ENCODE results near the gene ACR. TPM values are rescaled to one million over a fixed set of nuclear protein-coding genes. Genes with fewer than 3 reads are reported as not detected.

Gene ACR
- total RNA-seq, 1 donor from 2014 or later: not detected

DNA sequence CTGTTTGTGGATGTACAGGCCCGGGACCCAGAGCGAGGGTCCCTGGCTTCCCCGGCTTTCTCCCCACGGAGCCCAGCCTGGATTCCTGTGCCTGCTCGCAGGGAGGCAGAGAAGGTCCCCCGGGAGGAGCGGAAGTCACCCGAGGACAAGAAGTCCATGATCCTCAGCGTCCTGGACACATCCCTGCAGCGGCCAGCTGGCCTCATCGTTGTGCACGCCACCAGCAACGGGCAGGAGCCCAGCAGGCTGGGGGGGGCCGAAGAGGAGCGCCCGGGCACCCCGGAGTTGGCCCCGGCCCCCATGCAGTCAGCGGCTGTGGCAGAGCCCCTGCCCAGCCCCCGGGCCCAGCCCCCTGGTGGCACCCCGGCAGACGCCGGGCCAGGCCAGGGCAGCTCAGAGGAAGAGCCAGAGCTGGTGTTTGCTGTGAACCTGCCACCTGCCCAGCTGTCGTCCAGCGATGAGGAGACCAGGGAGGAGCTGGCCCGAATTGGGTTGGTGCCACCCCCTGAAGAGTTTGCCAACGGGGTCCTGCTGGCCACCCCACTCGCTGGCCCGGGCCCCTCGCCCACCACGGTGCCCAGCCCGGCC, 16.7 kb upstream of the ACR start:
- no peak for DNase-seq (ENCODE audit: low spot score)
- no peak overlapping the region for H3K4me3 ChIP-seq
- peaks cover 20% of the 10 kb centered on the region for H3K27me3 Mint-ChIP-seq (ENCODE audit: insufficient read depth, low read depth)

DNA sequence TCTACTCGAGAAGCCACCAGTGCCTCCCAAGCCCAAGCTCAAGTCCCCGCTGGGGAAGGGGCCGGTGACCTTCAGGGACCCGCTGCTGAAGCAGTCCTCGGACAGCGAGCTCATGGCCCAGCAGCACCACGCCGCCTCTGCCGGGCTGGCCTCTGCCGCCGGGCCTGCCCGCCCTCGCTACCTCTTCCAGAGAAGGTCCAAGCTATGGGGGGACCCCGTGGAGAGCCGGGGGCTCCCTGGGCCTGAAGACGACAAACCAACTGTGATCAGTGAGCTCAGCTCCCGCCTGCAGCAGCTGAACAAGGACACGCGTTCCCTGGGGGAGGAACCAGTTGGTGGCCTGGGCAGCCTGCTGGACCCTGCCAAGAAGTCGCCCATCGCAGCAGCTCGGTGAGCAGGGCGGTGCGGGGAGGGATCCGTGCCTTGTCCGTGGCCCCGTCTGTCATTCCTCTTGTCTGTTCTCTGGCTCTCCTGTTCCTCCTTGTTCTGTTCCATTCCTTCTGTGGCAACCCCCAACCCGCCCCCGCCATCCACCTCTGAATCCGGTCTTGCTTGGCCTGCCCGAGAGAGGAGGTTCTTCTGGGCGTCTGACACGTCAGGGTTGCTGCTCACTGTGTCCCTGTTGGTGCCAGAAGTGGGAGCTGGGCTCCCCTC, 15.8 kb upstream of the ACR start:
- H3K79me2 ChIP-seq (ENCODE audit: low read depth): no peaks in the 10 kb centered on the region
- Mint-ChIP-seq H3K4me1 (peaks cover 10% of the 10 kb centered on the region), H3K4me3 (no peak overlapping the region), H3K36me3 (peaks cover 27% of the 10 kb centered on the region), H3K27me3 (ENCODE audit: insufficient read depth, low read depth) (peaks cover 20% of the 10 kb centered on the region), H3K27ac (no peak overlapping the region), H3K9me3 (peaks cover 2% of the 10 kb centered on the region)
- H3K27me3 ChIP-seq: peaks cover 57% of the 10 kb centered on the region
- no peak overlapping the region for H3K27ac ChIP-seq
- TF ChIP-seq EZH2phosphoT487 (IDR thresholded peaks at IDR 0.05) (no peak), EZH2 (IDR thresholded peaks at IDR 0.05) (no peak)
- TF ChIP-seq, protein P1, sequence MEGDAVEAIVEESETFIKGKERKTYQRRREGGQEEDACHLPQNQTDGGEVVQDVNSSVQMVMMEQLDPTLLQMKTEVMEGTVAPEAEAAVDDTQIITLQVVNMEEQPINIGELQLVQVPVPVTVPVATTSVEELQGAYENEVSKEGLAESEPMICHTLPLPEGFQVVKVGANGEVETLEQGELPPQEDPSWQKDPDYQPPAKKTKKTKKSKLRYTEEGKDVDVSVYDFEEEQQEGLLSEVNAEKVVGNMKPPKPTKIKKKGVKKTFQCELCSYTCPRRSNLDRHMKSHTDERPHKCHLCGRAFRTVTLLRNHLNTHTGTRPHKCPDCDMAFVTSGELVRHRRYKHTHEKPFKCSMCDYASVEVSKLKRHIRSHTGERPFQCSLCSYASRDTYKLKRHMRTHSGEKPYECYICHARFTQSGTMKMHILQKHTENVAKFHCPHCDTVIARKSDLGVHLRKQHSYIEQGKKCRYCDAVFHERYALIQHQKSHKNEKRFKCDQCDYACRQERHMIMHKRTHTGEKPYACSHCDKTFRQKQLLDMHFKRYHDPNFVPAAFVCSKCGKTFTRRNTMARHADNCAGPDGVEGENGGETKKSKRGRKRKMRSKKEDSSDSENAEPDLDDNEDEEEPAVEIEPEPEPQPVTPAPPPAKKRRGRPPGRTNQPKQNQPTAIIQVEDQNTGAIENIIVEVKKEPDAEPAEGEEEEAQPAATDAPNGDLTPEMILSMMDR (IDR thresholded peaks at IDR 0.05): no peak
- no peak overlapping the region for H3K4me3 ChIP-seq
- H3K9me3 ChIP-seq (ENCODE audit: low read depth): no peaks in the 10 kb centered on the region
- peaks cover 5% of the 10 kb centered on the region for H3K4me1 ChIP-seq
- H2AFZ ChIP-seq (replicated peaks): no peak overlapping the region
- H3K36me3 ChIP-seq: no peaks in the 10 kb centered on the region
- H3F3A ChIP-seq (ENCODE audit: low read depth): no peaks in the 10 kb centered on the region
- H3K9ac ChIP-seq: no peak overlapping the region
- peaks cover 48% of the 10 kb centered on the region for H4K20me1 ChIP-seq (ENCODE audit: low read depth)
- no peak for DNase-seq (ENCODE audit: low spot score)
- no peak overlapping the region for H3K4me2 ChIP-seq

More for the DNA sequence above, 16.7 kb upstream of the ACR start:
- peaks cover 34% of the 10 kb centered on the region for H3K36me3 Mint-ChIP-seq
- no peaks in the 10 kb centered on the region for H3F3A ChIP-seq (ENCODE audit: low read depth)
- peaks cover 2% of the 10 kb centered on the region for H3K9me3 Mint-ChIP-seq
- H3K9me3 ChIP-seq (ENCODE audit: low read depth): no peaks in the 10 kb centered on the region
- H2AFZ ChIP-seq (replicated peaks): no peak overlapping the region
- no peak overlapping the region for H3K9ac ChIP-seq
- TF ChIP-seq, protein P1 (IDR thresholded peaks at IDR 0.05): no peak
- TF ChIP-seq EZH2 (IDR thresholded peaks at IDR 0.05) (no peak), EZH2phosphoT487 (IDR thresholded peaks at IDR 0.05) (no peak)
- peaks cover 52% of the 10 kb centered on the region for H4K20me1 ChIP-seq (ENCODE audit: low read depth)
- no peak overlapping the region for H3K27ac Mint-ChIP-seq
- H3K27ac ChIP-seq: no peak overlapping the region
- H3K4me1 ChIP-seq: peaks cover 5% of the 10 kb centered on the region
- peaks cover 10% of the 10 kb centered on the region for H3K4me1 Mint-ChIP-seq
- H3K4me3 Mint-ChIP-seq: no peak overlapping the region
- H3K79me2 ChIP-seq (ENCODE audit: low read depth): no peaks in the 10 kb centered on the region
- peaks cover 57% of the 10 kb centered on the region for H3K27me3 ChIP-seq
- H3K36me3 ChIP-seq: no peaks in the 10 kb centered on the region
- H3K4me2 ChIP-seq: peak overlapping the region; percentile 89

DNA sequence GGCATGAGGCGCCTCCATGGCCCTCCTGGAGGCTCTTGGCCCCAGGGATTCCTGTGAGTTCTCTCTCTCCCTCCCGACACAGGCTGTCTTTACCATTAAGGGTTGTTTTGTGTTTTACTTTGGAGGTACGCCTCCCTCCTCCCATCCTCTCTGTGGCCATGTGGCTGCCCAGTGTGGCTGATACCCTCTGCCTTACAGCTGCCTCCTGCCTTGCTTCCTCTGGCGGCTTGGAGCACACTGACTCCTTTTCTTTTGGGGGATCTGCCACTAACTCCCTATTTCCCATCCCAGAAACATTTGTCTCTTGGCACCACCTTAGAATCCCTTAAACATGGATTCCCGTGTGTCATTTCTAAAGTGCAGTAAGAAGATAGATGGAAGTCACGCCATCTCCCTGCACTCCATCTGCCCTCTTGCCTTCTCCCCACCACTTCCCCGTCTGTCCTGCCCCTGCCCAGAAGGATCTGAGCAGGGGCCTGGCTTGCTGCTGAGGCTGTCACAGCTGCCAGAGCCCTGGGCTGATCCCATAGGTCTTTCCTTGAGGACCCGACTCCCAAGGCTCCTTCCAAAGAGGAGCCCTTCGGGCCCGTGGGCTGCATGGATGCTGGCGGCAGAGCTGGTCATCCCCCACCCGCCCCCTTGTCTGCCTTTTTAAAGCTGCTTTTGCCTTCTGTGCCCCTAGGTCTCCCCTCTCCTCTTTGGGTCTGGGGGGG, 15.1 kb upstream of the ACR start:
- peaks cover 10% of the 10 kb centered on the region for H3K4me1 Mint-ChIP-seq
- Histone ChIP-seq H3K9ac (no peak overlapping the region), H3K4me1 (peaks cover 5% of the 10 kb centered on the region), H2AFZ (replicated peaks) (no peak overlapping the region), H3K9me3 (ENCODE audit: low read depth) (no peaks in the 10 kb centered on the region), H4K20me1 (ENCODE audit: low read depth) (peaks cover 44% of the 10 kb centered on the region), H3F3A (ENCODE audit: low read depth) (no peaks in the 10 kb centered on the region), H3K36me3 (no peaks in the 10 kb centered on the region), H3K27me3 (peaks cover 51% of the 10 kb centered on the region), H3K79me2 (ENCODE audit: low read depth) (no peaks in the 10 kb centered on the region), H3K4me3 (no peak overlapping the region), H3K27ac (no peak overlapping the region), H3K4me2 (no peak overlapping the region)
- peaks cover 2% of the 10 kb centered on the region for H3K9me3 Mint-ChIP-seq
- H3K4me3 Mint-ChIP-seq: peak overlapping the region; percentile 42
- peaks cover 22% of the 10 kb centered on the region for H3K27me3 Mint-ChIP-seq (ENCODE audit: insufficient read depth, low read depth)
- no peak for DNase-seq (ENCODE audit: low spot score)
- peaks cover 20% of the 10 kb centered on the region for H3K36me3 Mint-ChIP-seq
- TF ChIP-seq EZH2phosphoT487 (IDR thresholded peaks at IDR 0.05) (no peak), EZH2 (IDR thresholded peaks at IDR 0.05) (no peak)
- TF ChIP-seq, protein P1 (IDR thresholded peaks at IDR 0.05): no peak
- no peak overlapping the region for H3K27ac Mint-ChIP-seq
